Stimulated activated effector memory CD8-positive, alpha-beta T cell treated with anti-CD3 and anti-CD28 coated beads, Interleukin-12 subunit alpha, Interleukin-12 subunit beta, amount 100 ng/mL, for 72 hours (primary cell): ENCODE data around the gene ZEB2.

Experiments used
- ATAC-seq: fragments of 150-1000 bp; cut with Tn5 transposase; 2 replicates; pipeline ENCODE4 v1.10.0; 2021
- DNase-seq, 2 donors: peaks; one replicate each; pipeline ENCODE4 v3.0.0; 2021 to 2022; ENCODE audit warnings: low spot score in 2 of 2
- H3K27ac Mint-ChIP-seq: one replicate; pipeline ENCODE4 v1.8.0; 2022; ENCODE audit warnings: mild to moderate bottlenecking, mixed read lengths
- H3K36me3 Mint-ChIP-seq: one replicate; pipeline ENCODE4 v1.8.0; 2022; ENCODE audit warnings: mild to moderate bottlenecking, mixed read lengths
- H3K4me1 Mint-ChIP-seq: one replicate; pipeline ENCODE4 v1.8.0; 2022; ENCODE audit warnings: mixed read lengths
- H3K4me3 Mint-ChIP-seq: one replicate; pipeline ENCODE4 v1.8.0; 2022; ENCODE audit warnings: mild to moderate bottlenecking, mixed read lengths
- H3K9me3 Mint-ChIP-seq: one replicate; pipeline ENCODE4 v1.8.0; 2022; ENCODE audit warnings: mixed read lengths

Gene ZEB2

DNA sequence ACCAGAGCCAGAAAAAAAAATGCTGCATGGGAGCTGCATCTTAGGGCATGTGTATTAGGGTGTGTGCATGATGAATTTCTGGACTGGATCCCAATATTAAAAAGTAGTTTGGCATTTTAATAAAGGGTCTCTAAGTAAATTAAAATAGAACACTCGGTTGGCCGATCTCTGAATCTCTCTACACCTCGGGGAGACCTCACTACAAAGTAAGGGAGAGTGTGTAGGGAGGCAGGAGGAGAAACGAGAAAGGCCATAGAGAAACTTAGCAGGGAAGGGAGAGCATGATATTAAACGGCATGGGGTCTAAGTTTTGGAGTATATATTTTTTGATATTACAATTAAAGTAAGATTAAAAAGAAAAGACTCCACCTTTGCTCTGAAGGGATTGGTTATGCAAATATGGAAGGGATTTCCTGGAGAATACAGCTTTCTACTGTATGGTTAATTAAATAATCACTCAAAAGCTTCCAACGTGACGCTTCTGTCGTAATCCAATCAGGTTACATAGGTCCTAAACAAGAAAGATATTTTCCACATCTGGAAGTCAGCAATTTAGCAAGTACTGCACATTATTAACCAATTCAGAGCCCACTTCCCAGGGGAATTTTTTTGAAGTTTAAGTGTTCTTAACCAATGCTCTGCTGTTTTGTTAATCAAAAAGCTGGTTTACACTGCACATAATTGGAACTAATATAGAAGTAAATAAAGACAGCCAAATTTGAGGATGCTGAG is 1.0 kb upstream of the ZEB2 start:
- no peak overlapping the region for H3K27ac Mint-ChIP-seq
- DNase-seq: no peak
- no peak overlapping the region for H3K4me3 Mint-ChIP-seq
- no peak for ATAC-seq
- peaks cover 22% of the 10 kb centered on the region for H3K4me1 Mint-ChIP-seq
- no peaks in the 10 kb centered on the region for H3K9me3 Mint-ChIP-seq
- peaks cover 7% of the 10 kb centered on the region for H3K36me3 Mint-ChIP-seq

DNA sequence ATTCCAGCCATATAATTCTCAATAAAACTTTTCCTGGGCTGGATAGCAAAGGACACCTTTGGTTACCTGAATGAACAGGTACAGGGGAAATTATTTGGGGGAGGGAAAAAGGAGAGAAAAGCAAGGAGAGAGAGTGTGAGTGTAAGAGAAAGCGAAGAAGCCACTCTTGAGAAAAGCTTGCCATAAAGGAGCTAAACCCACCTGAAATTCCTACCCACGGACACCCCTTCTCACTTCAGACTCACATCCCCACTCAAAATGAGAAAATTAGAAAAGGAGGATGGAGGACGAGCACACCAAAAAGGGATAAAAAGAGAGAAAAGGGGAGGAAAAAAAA is 354 bp downstream of the ZEB2 start:
- peaks cover 21% of the 10 kb centered on the region for H3K36me3 Mint-ChIP-seq
- ATAC-seq (no peak), DNase-seq (no peak)
- no peaks in the 10 kb centered on the region for H3K9me3 Mint-ChIP-seq
- peaks cover 28% of the 10 kb centered on the region for H3K4me1 Mint-ChIP-seq
- no peak overlapping the region for H3K27ac Mint-ChIP-seq
- H3K4me3 Mint-ChIP-seq: no peak overlapping the region

DNA sequence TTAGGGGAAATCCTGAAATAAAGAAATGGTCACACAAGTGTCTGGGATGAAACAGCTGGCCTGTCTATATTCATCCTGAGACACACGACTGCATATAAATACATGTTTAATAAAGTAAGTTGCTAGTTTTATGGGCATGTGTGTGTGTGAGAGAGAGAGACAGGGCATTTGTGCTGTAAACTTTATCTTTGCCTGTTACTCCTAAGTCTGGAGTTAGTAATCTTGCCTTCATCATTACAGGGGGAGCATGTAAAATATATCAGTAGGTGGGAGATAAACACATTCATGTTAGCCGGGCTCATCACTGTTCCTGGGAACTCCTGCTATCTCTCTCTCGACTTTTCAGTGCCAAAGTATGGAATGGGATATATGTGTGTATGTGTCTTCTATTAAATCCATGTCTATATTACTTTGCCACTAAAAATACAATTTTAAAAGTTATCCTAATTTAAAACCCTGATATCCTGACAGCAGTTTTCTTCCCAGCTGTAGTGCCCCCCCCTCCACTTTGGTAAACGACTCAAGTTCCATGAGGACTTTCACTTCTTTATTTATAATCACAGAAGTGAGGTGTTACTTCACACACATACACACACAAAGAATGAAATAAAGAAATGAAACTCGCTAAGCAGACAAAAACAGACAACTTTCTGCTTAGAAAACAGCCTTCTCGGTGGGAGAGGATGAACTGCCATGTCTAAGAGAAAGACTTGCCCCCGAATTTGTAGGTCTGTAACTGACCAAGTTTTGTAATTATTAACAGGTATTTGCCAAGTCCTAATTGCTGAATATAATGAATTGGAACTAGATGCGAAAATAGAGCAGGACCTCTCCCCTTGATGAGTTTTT is 947 bp downstream of the ZEB2 start:
- H3K4me1 Mint-ChIP-seq: peaks cover 32% of the 10 kb centered on the region
- no peaks in the 10 kb centered on the region for H3K9me3 Mint-ChIP-seq
- DNase-seq (no peak), ATAC-seq (no peak)
- no peak overlapping the region for H3K4me3 Mint-ChIP-seq
- peaks cover 26% of the 10 kb centered on the region for H3K36me3 Mint-ChIP-seq
- no peak overlapping the region for H3K27ac Mint-ChIP-seq

DNA sequence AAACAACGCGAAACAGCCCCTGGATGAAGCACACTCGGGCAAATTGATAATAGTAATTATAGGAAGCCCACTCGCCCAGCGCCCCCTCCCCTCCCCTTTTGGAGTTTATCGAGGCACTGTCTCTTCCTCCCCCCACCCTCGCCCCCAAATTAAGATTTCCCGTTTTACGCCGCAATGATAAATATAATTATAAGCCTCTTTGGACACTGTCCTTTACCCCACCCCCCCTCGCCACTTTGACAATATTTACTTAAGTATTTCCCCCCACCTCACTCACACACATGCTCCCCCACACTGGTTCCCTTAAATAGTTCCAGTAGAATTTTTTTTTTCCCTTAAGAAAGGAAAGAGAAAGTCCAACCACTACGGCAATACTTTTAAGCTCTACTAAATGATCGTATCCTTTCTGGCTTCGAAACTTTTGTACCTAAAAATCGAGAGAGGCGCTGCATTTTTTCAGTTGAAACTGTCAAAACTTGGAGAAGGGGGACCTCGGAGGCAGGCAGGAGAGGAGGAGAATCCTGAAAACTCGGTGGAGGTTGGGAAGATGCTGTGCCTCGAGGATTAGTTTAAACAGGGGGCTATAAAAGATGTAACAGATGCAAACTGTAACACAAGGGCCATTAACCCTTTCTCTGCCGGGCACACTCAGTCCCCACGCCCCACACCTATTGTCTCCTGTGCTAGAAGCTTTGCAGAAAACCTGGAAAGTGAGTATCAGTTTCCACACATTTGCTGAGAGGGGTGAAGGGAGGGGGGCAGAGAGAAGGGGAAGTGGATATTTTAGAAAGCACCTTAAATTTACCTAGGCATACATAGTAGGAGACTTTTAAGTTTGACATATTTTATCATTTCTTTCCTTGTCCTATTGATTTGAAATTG is 1.8 kb downstream of the ZEB2 start:
- Mint-ChIP-seq H3K9me3 (no peaks in the 10 kb centered on the region), H3K4me3 (no peak overlapping the region), H3K36me3 (peaks cover 35% of the 10 kb centered on the region), H3K27ac (no peak overlapping the region), H3K4me1 (peaks cover 35% of the 10 kb centered on the region)
- DNase-seq: peak in 1 of 2 donors; percentile 75
- ATAC-seq: no peak

- peaks cover 35% of the 10 kb centered on the region for H3K4me1 Mint-ChIP-seq
- peaks cover 44% of the 10 kb centered on the region for H3K36me3 Mint-ChIP-seq
- no peaks in the 10 kb centered on the region for H3K9me3 Mint-ChIP-seq
- H3K4me3 Mint-ChIP-seq: no peak overlapping the region
- ATAC-seq: peak; percentile 89
- DNase-seq: peak; percentile 57 to 86
- H3K27ac Mint-ChIP-seq: no peak overlapping the region
Observed at GRCh38 chr2:144516981-144517865, 2.7 kb downstream of the ZEB2 start.

DNA sequence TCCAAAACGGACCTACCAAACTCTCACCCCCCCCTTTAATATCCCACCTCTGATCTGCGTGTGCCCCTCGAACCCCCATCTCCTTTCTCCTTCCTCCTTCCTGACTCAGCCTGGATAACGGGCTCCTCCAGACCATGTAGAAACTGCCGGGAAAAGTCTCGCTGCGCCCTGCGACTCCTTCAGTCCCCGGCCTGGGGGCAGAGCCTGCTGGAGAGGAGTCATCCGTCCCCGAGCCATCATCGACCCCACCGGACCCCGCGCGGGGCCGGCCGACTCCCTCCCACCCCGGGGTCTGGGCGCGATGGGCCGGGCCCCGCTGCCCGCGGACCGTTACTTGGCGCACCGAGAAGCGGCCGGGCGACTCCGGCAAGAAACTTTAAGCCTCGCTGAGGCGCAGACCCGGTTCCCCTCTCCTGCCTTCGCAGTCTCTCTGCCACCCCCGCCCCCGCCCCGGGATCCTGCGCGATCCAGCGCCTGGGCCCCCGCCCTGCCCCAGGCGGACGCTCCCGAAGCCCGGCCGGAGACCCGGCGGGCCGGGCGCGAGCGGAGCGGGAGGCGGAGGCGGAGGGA is 3.4 kb downstream of the ZEB2 start:
- H3K4me1 Mint-ChIP-seq: peaks cover 41% of the 10 kb centered on the region
- H3K36me3 Mint-ChIP-seq: peaks cover 51% of the 10 kb centered on the region
- ATAC-seq (peak; percentile 6), DNase-seq (peak in 1 of 2 donors; percentile 67)
- no peaks in the 10 kb centered on the region for H3K9me3 Mint-ChIP-seq
- no peak overlapping the region for H3K4me3 Mint-ChIP-seq
- H3K27ac Mint-ChIP-seq: no peak overlapping the region

DNA sequence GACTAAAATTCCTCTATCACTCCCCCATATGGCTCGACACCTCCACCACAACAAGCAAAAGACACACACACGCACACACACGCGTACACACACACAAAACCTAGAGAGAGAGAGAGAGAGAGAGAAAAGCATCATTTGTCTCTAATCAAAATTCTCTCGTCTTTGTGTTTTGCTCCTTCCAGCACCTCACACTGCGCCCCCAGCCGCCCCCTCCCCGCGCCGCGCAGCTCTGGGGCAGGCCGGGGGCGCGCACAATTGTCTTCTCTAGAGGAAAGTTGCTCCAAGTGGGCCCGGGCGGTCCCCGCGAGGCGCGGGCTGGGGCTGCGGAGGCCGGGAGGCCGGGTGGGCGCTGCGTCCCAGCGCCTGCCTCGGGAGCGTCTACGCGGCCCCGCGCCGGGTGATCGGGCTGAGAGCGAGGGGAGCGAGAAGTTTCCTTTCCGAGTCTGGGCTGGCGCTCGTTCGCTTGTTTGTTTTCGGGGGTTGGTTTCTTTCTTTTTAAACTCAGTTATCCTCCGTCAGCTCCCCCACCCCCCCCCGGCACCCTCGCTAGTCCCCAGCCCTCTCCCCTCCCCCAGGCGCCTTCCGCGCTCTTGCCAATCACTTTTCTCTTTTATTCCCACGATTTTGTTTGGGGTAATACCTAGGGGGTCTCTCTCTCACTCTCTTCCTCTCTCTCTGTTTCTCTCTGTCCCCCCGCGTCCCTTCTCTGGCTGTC is 4.1 kb downstream of the ZEB2 start:
- Mint-ChIP-seq H3K36me3 (peaks cover 58% of the 10 kb centered on the region), H3K4me3 (no peak overlapping the region), H3K4me1 (peaks cover 47% of the 10 kb centered on the region), H3K27ac (no peak overlapping the region), H3K9me3 (no peaks in the 10 kb centered on the region)
- ATAC-seq (peak; percentile 47), DNase-seq (peak in 1 of 2 donors; percentile 80)

DNA sequence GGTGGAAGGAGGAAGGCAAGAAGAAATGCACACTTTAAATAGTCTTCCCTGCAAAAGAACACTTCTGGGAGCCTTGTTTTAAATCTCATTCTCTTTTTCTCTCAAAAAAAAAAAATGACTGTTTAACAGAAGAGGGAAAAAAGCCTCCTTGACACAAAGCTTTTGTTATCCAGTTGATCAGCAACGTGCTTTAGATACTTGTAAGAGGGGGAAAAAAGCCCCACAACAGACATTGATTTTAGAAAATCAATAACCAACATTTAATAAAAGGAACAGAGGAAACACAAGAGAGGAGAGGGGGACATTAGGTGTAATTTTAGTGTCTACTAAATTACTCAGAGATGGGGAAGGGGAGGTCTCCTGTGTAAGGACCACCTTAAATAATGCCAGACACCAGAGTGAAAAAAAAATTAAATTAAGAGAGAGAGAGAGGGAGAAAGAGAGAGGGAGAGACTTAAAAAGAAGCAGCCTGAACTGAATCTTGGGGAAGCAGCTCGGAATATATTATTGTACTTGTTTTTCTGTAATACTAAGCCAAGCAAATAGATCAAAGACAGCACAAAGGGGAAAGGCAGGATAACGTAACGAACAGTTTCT is 4.7 kb downstream of the ZEB2 start:
- H3K4me3 Mint-ChIP-seq: no peak overlapping the region

DNA sequence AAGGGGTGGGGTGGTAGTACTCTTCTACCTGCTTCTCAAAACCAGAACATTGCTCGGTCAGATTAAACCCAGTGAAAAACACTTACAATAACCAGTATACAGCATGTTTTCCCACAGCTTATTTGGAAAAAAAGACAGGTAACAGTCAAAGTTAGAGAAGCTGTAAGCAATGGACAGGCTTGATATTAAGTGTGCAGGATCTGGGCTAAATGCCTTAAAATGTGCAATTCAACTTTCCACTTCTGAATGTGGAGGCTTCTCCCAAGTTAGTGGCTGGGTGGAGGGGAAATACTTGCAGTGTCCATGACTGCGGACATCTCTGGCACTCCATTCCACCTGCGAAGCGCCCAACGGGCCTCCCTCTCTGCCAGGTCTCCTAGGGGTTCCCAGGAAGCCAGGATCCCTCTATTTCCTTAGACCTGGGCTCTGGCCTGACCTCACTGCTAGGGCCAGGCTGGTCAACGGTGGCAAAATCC is 5.3 kb downstream of the ZEB2 start:
- no peak for DNase-seq
- no peak overlapping the region for H3K27ac Mint-ChIP-seq
- peaks cover 70% of the 10 kb centered on the region for H3K36me3 Mint-ChIP-seq
- no peaks in the 10 kb centered on the region for H3K9me3 Mint-ChIP-seq
- no peak overlapping the region for H3K4me3 Mint-ChIP-seq
- H3K4me1 Mint-ChIP-seq: peaks cover 55% of the 10 kb centered on the region
- no peak for ATAC-seq

More for the DNA sequence above, 4.7 kb downstream of the ZEB2 start:
- no peaks in the 10 kb centered on the region for H3K9me3 Mint-ChIP-seq
- no peak overlapping the region for H3K27ac Mint-ChIP-seq
- no peak for ATAC-seq
- peaks cover 54% of the 10 kb centered on the region for H3K4me1 Mint-ChIP-seq
- DNase-seq: no peak
- peaks cover 64% of the 10 kb centered on the region for H3K36me3 Mint-ChIP-seq

- ATAC-seq (no peak), DNase-seq (peak in 1 of 2 donors; percentile 72)
- Mint-ChIP-seq H3K36me3 (peaks cover 81% of the 10 kb centered on the region), H3K27ac (no peak overlapping the region), H3K4me3 (no peak overlapping the region), H3K4me1 (peaks cover 66% of the 10 kb centered on the region), H3K9me3 (no peaks in the 10 kb centered on the region)
Observed at GRCh38 chr2:144513388-144514101, 6.4 kb downstream of the ZEB2 start.

DNA sequence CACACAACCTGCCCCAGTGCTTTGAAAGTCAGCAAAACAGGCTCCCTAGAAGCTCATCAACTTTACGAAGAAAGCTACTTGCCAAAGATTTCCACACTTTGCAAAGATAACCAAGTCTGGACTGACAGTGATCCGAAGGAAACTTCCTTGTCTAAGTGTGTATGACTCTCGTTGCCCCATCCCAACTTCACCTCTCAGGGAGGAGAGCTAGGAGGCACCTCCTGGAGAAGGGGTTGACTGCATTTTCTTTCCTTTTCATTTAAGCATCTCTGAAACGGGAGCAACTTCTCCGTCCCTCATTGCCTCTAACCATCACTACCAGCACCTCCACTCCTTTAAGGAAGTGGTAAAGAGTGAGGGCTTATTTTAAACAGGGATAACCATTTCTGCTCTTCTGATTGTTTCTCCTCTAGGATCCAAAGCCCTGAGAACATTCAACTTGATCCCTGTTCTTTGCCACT is 7.0 kb downstream of the ZEB2 start:
- no peaks in the 10 kb centered on the region for H3K9me3 Mint-ChIP-seq
- peaks cover 85% of the 10 kb centered on the region for H3K36me3 Mint-ChIP-seq
- H3K4me3 Mint-ChIP-seq: no peak overlapping the region
- ATAC-seq (no peak), DNase-seq (no peak)
- no peak overlapping the region for H3K27ac Mint-ChIP-seq
- H3K4me1 Mint-ChIP-seq: peaks cover 73% of the 10 kb centered on the region

GRCh38 chr2:144512470-144512869 is 7.4 kb downstream of the ZEB2 start:
- DNase-seq: no peak
- no peak overlapping the region for H3K4me3 Mint-ChIP-seq
- peaks cover 77% of the 10 kb centered on the region for H3K4me1 Mint-ChIP-seq
- no peak for ATAC-seq
- H3K27ac Mint-ChIP-seq: no peak overlapping the region
- H3K9me3 Mint-ChIP-seq: no peaks in the 10 kb centered on the region
- peaks cover 88% of the 10 kb centered on the region for H3K36me3 Mint-ChIP-seq

DNA sequence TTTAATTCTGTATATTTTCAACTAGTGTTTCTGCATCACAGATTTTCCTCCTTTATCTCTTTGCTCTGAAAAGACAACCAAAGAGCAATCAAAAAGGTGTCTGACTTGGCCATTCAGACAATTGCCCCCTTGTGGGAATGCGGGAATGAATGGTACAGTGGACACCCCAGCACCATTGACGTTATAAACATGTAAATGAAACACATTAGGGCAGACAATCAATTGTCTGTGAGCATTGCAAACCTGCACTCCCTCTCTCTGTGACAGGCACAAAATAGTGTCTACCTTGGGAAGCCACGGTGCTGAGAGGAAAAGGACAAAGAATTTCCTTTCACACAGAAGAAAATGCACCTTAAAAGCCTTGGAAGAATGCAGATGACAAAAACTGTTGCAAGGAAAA is 8.0 kb downstream of the ZEB2 start:
- peaks cover 82% of the 10 kb centered on the region for H3K4me1 Mint-ChIP-seq
- ATAC-seq: no peak
- H3K36me3 Mint-ChIP-seq: peaks cover 93% of the 10 kb centered on the region
- no peak overlapping the region for H3K4me3 Mint-ChIP-seq
- DNase-seq: no peak
- no peak overlapping the region for H3K27ac Mint-ChIP-seq
- H3K9me3 Mint-ChIP-seq: no peaks in the 10 kb centered on the region
